ELF-1 (cell line): Measurements from ENCODE around the gene ANO5.

Experiments used
- DNase-seq: peaks from one replicate; pipeline ENCODE4 v3.0.0-alpha.2; 2016; ENCODE audit warnings: low read depth, low spot score

Gene ANO5

DNA sequence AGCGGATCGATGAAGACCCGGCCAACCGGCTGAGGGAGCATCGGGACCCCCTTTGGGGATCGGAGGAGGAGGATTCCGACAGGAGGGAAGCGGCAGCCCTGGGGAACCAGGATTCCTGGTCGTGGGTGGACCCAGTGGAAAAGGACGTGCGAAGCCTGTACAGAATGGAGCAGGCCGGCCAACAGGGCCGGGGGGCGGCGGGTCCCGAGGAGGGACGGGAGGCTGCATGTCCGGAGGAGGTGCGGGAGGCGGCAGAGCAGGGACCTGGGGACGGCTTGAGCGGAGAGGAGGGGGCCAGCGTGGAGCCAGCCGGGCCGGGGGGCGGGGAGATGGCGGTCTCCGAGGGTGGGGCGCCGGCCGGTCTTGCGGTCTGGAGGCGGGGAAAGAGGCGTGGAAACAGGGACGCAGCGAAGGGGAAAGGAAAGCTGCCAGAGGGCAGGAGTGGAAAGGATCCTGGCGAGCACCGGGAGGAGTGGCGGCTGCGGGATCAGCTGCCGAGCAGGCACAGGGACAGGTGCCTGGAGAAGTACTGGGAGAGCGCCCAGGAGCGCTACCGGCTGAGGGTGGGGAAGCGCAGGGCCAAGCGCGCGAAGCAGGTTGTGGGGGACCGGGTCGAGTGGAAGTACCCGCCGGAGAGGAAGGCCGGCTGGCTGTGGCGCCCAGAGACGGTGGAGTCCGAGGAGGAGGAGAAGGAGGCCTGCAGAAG, at the start of gene ANO5:
ANO5 (plus strand) TSS at position 444 of the 706 bp plus-strand sequence. CDS start 408 bp downstream, outside the sequence.
- peak; percentile 75 for DNase-seq

GRCh38 chr11:22151649-22152197, 41.2 kb upstream of the ANO5 start:
- no peak for DNase-seq

GRCh38 chr11:22157531-22157930, 35.4 kb upstream of the ANO5 start:
- no peak for DNase-seq

DNA sequence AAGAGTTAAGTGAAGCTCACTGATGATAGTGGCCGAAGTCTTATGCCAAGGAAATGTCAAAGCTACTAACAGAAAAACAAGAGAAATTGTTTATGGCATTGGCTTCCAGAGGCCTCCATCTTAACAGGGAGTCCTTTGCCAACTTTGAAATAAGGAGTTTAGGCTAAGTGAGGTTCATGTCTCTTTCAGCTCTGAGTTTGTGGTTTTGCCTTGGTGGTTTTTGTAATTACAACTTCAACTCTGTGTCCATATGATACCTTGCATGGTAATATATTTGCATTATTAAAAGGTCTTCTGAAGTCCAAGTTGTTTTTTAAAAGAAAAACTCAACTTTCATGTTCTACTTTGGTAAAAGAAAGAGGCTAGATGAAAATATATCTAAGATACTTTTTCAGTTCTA, 31.4 kb upstream of the ANO5 start:
- DNase-seq = no peak

- DNase-seq = no peak
Observed at GRCh38 chr11:22162756-22163155, 30.1 kb upstream of the ANO5 start.

DNA sequence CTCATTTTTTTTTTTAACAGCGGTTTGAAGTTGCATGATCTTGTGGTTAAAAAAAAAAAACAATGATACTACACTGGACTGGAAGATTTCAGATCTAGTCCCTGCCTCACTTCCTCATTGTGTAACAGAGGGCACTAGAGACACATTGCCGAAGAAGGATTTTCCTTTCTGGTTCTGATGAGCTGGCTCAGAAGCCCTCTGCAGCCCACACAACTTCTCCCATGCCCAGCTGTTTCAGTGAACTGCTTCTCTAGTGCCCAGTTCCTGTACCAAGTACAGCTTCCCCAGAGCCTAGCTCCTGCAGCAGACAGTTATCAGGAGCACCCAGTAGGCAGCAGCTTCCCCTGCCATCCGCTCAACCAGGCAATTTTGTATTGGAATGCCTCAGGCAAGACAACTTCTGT, 29.5 kb upstream of the ANO5 start:
- DNase-seq = no peak

- no peak for DNase-seq
Observed at GRCh38 chr11:22165087-22165486, 27.8 kb upstream of the ANO5 start.

DNA sequence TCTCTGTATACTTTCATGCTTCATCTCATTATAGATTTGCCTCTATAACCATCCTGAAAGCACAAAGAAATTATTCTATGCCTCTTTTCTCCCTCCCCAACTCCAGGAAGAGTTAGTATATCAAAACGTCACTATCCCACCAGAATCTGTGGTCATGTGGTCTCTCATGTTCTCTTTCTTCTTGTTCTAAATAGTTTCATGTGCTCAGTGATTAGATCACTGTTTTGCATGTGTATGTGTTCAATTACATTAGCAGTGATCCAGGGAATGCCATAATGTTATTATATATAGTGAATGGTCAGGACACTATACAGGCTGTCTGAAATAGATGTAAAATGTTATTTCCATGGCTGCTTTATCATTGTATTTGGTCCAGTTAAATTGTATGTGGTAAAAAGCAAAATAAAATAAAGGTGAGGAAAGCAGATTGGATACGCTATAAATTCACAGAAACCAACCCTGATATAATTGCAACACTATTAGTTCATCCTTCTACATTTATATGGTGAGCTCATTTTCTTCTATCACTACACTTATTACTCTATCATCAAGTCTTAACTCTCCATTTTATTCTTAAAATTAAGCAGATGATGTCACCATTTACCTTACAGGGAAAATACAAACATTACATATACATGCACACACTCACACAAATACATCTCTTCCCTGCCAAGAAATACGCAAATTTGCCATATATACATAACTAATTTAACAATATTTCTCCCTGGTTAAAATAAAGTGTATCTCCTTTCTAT, 26.9 kb upstream of the ANO5 start:
- no peak for DNase-seq

GRCh38 chr11:22169833-22170232, 23.1 kb upstream of the ANO5 start:
- no peak for DNase-seq

GRCh38 chr11:22173532-22173931, 19.4 kb upstream of the ANO5 start:
- no peak for DNase-seq

DNA sequence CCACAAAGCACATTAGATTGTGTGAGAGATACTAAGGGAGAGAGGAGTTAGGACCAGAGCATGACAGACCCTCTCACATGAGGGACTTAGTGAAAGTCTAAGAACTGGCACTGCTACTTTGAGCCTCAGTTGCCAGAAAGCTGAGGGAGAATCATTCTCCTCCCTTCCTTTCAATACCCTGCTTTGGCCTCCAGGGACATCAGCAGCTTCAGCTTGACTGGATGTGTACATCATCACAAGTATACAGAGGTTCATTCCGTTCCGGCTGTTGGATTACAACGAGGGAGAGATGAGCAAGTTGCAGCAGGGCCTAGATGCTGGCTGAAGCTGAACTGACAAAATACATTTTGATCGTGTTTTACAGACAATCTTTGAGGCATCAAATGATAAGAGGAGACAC, 15.7 kb upstream of the ANO5 start:
- no peak for DNase-seq

- no peak for DNase-seq
Observed at GRCh38 chr11:22179626-22180025, 13.3 kb upstream of the ANO5 start.

DNA sequence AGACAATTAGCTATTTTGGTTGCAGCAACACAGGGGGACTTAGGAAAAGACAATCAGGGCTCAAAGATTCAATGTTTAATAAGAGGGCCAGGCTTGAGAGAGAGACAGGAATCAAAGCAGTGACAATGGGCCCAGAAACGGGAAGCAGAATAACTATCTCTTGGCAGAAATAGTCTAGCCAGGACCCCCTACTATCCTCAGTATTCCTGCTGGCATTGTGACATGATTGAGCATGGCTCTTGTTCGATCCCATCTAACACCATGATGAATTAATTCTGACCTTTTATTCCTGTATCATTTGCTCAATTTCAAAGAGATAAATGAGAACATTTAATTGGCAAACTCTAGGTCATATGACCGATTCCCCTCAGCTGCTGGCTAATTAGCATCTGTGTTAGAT, 12.8 kb upstream of the ANO5 start:
- no peak for DNase-seq

- DNase-seq = no peak
Observed at GRCh38 chr11:22189660-22190059, 3.2 kb upstream of the ANO5 start.

GRCh38 chr11:22190827-22191463, 1.9 kb upstream of the ANO5 start:
- DNase-seq = no peak

- DNase-seq = peak; percentile 72
Observed at GRCh38 chr11:22192289-22192641, 620 bp upstream of the ANO5 start.

GRCh38 chr11:22193348-22194051, 615 bp downstream of the ANO5 start:
- peak; percentile 48 for DNase-seq

- no peak for DNase-seq
Observed at GRCh38 chr11:22194306-22194705, 1.4 kb downstream of the ANO5 start.

DNA sequence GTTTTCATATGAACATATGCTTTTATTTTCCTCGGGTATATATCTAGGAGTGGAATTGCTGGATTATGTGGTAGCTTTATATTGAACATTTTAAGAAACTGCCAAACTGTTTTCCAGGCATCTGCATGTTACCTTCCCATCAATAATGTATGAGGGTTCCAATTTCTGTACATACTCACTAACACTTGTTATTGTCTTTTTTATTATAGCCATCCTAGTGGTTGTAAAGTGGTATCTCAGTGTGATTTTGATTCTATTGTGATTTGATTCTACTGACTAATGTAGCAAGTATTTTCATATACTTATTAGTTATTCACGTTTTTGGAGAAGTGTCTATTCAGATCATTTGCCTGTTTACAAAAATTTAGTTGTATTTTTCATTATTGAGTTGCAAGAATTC, 2.0 kb downstream of the ANO5 start:
- no peak for DNase-seq

DNA sequence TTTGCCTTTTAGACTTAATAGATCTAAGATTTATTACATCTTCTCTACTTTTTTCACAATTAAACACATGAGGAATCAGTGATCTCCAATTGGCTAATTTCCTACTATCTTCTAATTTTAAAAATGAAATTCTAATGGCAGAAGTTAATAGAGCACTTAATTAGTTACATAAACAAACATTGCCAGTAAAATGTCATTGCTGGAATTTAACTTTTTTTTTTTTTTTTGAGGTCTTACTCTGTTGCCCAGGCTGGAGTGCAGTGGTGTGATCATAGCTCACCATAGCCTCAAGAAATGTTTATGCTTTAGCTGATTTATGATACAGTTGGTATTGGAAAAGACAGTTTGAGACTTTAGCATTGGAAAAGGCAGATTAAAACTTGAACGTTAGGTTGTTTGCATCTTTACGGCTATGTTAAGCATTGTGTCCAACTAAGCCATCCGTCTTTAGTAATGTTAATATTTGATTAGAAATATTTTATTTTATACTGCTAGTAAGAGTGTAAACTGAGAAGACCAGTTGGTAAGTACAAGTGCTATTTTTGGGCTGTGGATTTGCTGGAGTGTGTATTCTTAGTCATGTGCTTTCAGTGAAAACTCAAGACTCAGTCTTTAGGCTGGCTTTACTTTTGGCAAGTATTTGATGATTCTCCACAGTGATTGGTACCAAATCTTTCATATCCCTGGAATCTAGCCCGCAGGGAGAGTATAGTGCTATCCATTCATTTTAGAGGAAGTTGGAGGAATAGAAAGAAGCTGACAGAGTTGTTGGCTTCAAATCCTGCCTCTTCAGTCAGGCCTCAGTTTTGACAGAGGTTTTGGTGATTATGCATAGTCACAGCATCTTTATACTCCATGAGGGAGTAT, 4.5 kb downstream of the ANO5 start:
- DNase-seq = no peak

DNA sequence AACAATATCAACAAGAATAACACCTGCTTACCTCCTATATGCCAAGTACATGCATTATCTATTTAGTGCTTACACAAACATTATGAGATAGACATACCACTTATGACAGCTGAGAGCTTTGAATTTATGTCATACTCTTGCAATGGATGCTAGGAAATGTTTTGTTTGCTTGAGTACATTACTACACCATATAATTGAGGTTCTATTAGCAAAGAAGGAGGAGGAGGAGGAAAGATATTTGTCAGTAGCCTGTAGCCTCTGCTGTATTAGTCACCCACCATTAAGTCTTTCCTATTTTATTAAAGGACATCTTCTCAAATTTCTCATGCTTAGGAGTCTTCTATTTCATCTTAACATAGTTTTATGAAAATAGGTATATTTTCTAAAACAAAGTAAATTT, 6.4 kb downstream of the ANO5 start:
- DNase-seq = no peak
